ENCODE results near the gene PCNT. TPM values are rescaled to one million over a fixed set of nuclear protein-coding genes. Genes with fewer than 3 reads are reported as not detected.

Gene PCNT
- total and polyA plus RNA-seq, 10 donors, result 6.4 to 43.7 (median 35.4) TPM

GRCh38 chr21:46483300-46484295, 159.6 kb downstream of the PCNT start:
- Histone ChIP-seq H3K36me3 (peaks cover 0 to 69% (median 3%) of the 10 kb centered on the region in 6 donors), H3K27ac (no peak overlapping the region), H3K9me3 (no peaks in the 10 kb centered on the region), H3K27me3 (replicated peaks in 1 of 7) (no peaks in the 10 kb centered on the region), H3K4me3 (no peak overlapping the region), H3K4me1 (peaks cover 0 to 14% (median 0%) of the 10 kb centered on the region in 6 donors)
- WGBS, 5 donors, result 70 to 89% (median 82%) methylated on average over 6 of the region's 6 CpGs
- TF ChIP-seq CTCF (IDR thresholded peaks at IDR 0.05 in 8 of 11, conservative IDR thresholded peaks at IDR 0.05 in 3 of 11), result no peak
- no peak for TF ChIP-seq POLR2A (IDR thresholded peaks at IDR 0.05)
- no peak for TF ChIP-seq POLR2AphosphoS5 (IDR thresholded peaks at IDR 0.05)
- no peak for DNase-seq
- intact Hi-C loops (cut with DNase I; ENCODE audit: low total_unique reads), result no loop called here

GRCh38 chr21:46486481-46487126, 162.6 kb downstream of the PCNT start:
- H3K36me3 ChIP-seq, result peaks cover 0 to 75% (median 13%) of the 10 kb centered on the region in 6 donors
- DNase-seq, result no peak
- H3K27ac ChIP-seq, result no peak overlapping the region
- intact Hi-C loops (cut with DNase I; ENCODE audit: low total_unique reads), result no loop called here
- no peak for TF ChIP-seq POLR2AphosphoS5 (IDR thresholded peaks at IDR 0.05)
- no peak for TF ChIP-seq CTCF (IDR thresholded peaks at IDR 0.05 in 8 of 11, conservative IDR thresholded peaks at IDR 0.05 in 3 of 11)
- TF ChIP-seq POLR2A (IDR thresholded peaks at IDR 0.05), result no peak
- H3K9me3 ChIP-seq, result no peaks in the 10 kb centered on the region
- H3K4me1 ChIP-seq, result peaks cover 0 to 14% (median 0%) of the 10 kb centered on the region in 6 donors
- WGBS, 5 donors, result 57 to 77% (median 65%) methylated on average over 4 of the region's 4 CpGs
- H3K4me3 ChIP-seq, result no peak overlapping the region
- H3K27me3 ChIP-seq (replicated peaks in 1 of 7), result no peaks in the 10 kb centered on the region

GRCh38 chr21:46489162-46489663, 165.3 kb downstream of the PCNT start:
- TF ChIP-seq POLR2AphosphoS5 (IDR thresholded peaks at IDR 0.05) (no peak), CTCF (IDR thresholded peaks at IDR 0.05 in 8 of 11, conservative IDR thresholded peaks at IDR 0.05 in 3 of 11) (no peak), POLR2A (IDR thresholded peaks at IDR 0.05) (no peak)

More at GRCh38 chr21:46489162-46489663, 165.3 kb downstream of the PCNT start:
- Histone ChIP-seq H3K4me3 (no peak overlapping the region), H3K36me3 (peaks cover 0 to 95% (median 13%) of the 10 kb centered on the region in 6 donors), H3K9me3 (peaks cover 0 to 10% (median 0%) of the 10 kb centered on the region in 8 donors), H3K4me1 (no peaks in the 10 kb centered on the region), H3K27me3 (replicated peaks in 1 of 7) (no peaks in the 10 kb centered on the region), H3K27ac (no peak overlapping the region)
- intact Hi-C loops (cut with DNase I; ENCODE audit: low total_unique reads), result no loop called here
- no peak for DNase-seq
- WGBS, 5 donors, result 86 to 93% (median 88%) methylated on average over 5 to 6 of the region's 6 CpGs

Data from spleen (tissue), 11 donors.